ENCODE results near the gene PHACTR3.

DNA sequence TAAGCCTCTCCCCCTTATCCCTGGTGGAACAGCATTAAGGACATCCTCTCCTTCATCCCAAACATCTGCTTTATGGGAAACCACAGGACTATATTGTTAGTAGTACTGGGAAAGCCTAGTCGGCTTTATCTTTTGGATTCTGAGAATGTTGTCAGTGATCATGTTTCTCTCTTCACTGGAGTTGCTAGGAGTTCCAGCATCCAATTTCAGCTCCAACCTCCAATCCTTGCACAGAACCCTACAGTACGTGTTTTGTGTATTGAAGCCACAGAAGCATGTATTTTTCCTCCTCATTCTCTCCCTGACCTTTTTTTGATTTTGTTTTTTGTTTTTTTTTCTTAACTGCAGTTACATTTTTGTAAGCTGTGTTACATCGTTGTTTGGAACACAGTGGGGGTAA is 84.0 kb downstream of the PHACTR3 start:
- TF ChIP-seq POLR2A (IDR thresholded peaks at IDR 0.05) (no peak), EP300 (IDR thresholded peaks at IDR 0.05) (no peak), CTCF (IDR thresholded peaks at IDR 0.05) (no peak)

All from gastroesophageal sphincter (tissue), 3 donors.